HPDE6-E6E7 (cell line): Measurements from ENCODE around the gene PIK3C2B.
A peak's percentile ranks its signal among the peaks of the same experiment; 100 is the strongest.
"Not testable (repeated sequence)": the region's sequence is repeated elsewhere in the genome, so short reads cannot be mapped to it uniquely, and the experiment has no call there.

Experiments used
- DNase-seq: peaks from one replicate; pipeline ENCODE4 v3.0.0; 2011; ENCODE audit warnings: missing footprints; ENCODE audit errors: extremely low spot score

The PIK3C2B gene

DNA sequence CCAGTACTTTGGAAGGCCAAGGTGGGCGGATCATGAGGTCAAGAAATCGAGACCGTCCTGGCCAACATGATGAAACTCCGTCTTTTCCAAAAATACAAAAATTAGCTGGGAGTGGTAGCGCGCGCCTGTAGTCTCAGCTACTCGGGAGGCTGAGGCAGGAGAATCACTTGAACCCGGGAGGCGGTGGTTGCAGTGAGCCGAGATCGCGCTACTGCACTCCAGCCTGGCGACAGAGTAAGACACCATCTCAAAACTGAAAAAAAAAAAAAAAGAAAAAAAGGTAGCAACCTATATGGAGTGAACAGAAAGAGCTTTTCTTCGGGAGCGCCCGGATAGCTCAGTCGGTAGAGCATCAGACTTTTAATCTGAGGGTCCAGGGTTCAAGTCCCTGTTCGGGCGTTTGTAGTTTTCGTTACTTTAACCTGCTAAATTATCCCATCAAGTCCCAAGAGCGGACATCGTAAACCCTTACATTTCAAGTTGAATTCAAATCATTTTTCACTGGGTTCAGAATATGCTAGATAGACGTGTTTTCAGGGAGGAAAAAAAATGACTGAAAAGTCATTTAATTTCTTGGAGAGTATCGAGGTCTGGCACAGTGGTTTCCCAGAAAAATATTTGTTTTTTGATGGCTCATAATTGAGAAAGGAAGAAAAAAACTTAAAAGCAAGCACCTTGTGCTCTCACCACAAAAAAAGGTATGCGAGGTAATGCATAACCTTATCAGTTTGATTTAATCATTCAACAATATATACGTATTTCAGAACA is 11.8 kb upstream of the PIK3C2B start:
- DNase-seq, result peak; percentile 28

- no peak for DNase-seq
Measured at GRCh38 chr1:204505674-204506200, 11.1 kb upstream of the PIK3C2B start.

DNA sequence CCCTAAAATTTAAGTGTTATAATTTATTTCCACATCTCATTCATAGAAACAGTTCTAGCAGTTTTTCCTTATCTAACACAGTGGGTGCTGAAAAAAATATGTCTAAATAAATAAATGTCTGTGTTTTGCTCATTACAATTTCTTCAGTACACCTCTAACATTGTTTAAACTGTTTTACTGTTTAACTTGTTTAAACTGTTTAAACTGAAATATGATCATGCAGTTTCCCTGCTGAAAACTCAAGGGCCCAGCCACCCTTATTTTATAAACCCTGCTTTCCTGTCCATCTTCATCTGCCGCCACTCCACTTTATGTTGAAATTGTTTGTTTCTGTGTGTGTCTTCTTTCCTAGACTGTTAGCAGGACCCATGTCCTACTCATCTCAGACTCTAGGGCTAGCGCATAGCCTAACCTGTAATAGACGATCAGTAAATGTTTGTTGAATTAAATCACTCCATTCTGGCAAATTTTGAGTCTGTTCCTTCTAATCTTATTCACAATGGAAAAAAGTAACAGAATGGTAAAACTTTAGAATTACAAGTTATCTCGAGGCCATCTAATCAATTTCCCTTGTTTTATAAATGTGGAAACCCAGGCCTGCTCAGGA is 9.4 kb upstream of the PIK3C2B start:
- DNase-seq, result no peak

DNA sequence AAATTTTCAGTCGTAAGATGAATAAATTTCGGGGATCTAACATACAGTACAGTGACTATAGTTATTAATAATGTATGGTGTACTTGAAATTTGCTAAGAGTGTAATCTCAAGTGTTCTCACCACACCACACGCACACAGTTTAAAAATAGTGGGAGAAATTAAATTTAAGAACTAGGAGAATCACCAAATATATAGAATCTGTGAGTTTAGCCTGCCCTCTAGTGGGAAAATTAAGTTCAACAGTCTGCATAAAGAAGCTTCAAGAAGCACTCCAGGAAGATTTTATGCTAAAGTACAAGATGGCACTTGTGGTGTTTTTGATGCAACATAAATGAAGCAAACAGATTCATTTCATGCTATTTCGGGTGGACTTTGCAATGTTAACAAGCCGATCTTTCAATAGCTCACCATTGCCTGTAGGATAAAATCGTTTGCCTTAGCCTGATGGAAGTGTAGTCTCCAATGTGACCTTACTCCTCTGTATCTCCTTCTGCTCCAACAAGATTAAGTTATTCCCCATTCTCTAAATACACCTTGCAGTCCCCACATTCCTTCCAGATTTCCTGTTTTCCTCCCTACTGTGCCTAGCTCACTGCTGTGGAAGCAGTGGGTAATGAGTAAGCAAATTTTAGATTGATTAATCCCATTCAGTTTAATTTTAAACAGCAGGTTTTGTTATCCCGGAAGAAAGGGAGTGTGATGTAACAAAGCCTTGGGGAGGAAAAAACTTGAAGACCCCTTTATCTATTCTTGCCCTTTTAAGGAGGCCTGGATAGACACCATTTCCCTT is 8.7 kb upstream of the PIK3C2B start:
- no peak for DNase-seq

GRCh38 chr1:204502241-204502640 is 7.6 kb upstream of the PIK3C2B start:
- no peak for DNase-seq

DNA sequence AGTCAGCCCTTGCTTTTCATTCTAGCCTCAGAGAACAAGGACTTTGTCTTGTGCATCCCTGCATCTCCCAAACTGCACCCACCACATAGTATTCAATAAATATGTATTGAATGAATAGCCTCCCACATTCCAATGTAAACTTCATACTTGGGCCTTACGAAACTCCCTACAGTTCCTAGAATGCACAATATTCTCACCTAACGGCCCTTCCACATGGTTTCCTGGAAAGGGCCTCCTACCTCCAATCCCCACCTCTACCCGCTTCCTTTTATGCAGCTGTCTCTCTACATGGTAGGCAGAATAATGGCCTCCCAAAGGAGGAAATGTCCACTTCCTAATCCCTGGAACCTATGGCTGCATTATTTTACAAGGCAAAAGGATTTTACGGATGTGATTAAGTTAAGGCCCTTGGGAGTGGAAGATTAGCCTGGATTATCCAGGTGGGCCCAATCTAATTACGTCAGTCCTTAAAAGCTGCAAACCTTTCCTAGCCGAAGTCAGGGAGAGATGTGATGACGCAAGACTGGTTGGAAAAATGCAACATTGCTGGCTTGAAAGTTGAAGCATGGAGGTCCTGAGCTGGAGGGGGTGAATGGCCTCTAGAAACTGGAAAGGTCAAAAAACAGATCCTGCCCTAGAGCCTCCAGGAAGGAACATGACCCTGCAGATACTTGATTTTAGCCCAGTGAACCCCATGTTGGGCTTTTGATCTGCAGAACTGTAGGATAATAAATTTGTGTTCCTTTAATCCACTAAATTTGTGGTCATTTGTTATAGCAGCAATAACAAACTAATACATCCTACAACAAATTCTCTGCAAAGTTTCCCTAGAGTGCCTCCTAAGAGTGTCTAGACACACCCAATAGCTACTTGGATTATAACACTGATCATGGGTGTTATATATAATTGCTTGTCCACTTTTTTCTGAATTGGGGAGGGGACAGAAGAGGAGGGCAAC is 5.2 kb upstream of the PIK3C2B start:
- DNase-seq, result no peak

DNA sequence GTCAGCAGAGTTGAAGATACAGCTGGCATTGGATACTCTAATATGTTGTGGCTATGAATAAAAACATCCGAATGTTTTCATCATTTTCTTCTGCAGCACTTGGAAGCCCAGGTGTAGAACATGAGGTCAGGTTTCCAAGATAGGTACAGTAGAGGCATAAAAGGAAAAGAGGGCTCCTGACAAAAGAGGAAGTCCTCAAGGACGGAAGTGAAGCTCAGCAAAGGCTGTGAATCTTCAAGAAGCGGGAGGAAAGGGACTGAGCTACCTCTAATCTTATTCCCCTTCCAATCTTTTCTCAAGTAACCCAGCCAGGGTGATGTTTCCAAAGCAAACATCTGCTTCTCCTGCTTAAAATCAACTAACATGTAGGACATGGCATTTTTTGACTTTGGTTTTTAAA is 4.4 kb upstream of the PIK3C2B start:
- no peak for DNase-seq

DNA sequence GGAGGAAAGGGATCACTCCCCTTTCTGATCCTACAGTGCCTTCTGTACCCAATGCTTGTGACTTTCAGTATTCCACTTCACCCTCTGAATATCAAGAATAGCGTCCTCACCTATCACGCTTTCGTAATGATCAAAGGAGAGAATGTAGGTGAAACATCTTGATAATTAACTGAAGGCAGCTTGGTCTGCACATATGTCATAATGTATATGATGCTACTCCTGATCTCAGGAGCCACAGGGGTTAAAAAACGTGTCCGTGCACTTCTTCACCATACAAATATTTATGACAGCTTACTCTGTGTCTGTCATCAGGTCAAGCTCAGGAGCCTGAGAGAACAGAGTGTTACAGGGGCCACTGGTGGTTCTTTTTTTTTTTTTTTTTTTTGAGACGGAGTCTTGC is 1.2 kb upstream of the PIK3C2B start:
- no peak for DNase-seq

DNA sequence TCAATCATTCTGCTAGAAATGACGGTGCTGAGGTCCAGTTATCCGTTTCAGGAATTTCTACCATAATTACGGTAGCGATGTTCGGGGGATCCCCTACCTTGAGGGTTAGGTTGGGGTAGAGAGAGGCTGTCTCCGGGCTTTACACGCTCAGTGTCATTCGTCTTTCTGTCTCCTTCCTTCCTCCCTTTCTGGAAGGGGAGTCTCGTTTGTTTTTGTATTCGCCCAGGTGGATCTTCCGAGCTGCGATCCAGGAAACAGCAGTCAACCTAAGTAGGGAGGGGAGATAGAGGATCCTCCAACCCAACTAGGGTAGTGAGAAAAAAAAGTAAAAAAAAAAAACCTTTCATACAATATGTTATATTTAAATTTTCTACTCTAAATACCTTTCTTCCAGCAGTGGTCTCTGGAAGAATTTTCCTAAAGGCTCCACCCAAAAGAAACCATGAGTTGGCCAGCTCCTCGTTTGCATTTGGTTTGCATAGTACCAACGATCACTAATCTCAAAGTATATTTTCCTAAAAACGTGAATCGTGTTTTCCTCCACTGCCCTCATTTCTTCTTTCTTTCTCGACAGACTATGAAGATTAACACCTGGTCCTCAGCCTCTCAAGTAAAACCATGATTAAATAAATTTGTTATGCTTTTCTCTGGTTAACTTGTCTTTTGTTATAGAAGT is 611 bp upstream of the PIK3C2B start:
- DNase-seq, result no peak

- no peak for DNase-seq
Measured at GRCh38 chr1:204493984-204494280, 673 bp downstream of the PIK3C2B start.

GRCh38 chr1:204493145-204493983 is 1.2 kb downstream of the PIK3C2B start:
- DNase-seq, result peak; percentile 54

DNA sequence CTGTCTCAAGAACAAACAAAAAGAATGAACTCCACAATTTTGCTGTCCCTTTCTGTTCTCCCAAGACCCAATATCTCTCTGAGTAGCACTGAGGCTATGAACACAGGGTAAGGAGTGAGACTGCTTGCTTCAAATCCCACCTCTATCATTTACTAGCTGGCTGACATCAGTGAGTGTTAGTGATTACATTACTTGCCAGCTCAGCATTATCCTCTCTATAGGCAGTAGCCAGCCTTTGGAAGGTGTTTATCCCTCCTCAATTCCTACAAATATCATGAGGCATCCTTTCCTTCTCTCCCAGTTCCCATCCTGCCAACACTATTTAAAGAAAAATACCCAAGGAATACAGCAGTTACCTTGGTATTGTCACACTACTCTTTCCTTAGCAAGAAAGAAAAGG is 3.0 kb downstream of the PIK3C2B start:
- no peak for DNase-seq

- no peak for DNase-seq
Measured at GRCh38 chr1:204487256-204487615, 7.4 kb downstream of the PIK3C2B start.

GRCh38 chr1:204486513-204487255 is 7.9 kb downstream of the PIK3C2B start:
- DNase-seq, result not testable (repeated sequence)

DNA sequence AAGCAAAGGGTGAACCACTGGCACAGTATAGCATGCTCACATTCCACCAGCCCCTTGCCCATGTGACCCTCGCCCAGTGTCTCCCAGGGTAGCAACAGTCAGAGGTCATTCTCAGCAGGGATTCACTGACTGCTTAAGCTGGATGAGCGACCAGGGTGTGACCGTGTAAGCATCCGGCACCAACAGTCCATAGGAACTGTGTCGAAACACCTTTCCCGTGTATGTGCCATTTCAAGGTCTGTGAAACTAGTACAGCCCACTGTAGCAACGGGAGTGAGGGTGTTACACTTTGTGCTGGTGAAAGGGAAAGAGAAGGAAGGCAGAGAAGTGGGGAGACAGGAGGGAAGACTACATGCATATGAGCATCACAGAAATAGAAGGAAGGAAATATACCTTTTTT is 10.8 kb downstream of the PIK3C2B start:
- no peak for DNase-seq

GRCh38 chr1:204480515-204480914 is 14.1 kb downstream of the PIK3C2B start:
- no peak for DNase-seq

GRCh38 chr1:204479387-204480136 is 15.0 kb downstream of the PIK3C2B start:
- DNase-seq, result peak; percentile 25

DNA sequence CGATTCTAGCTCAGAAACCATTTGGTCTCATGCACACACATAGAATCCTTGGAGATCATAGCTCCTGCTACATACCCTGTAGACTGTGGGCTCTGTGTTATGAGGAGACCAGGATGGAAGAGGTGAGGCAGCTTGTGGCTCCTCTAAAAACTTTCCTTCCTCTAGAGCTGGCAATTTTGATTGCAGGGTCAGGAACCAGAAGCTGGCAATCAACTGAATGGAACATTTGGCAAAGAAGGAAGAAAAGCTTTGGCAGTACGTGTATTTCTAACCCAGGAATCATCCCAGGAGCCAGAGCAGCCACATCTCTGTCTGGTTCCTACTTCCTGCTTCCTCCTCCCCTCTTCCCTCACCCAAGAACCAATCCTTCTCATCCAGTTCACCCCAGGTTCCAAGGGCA is 15.7 kb downstream of the PIK3C2B start:
- DNase-seq, result no peak
